Lung (tissue), 12 donors: Measurements from ENCODE around the gene BBS9. TPM values are rescaled to one million over a fixed set of nuclear protein-coding genes. Genes with fewer than 3 reads are reported as not detected.
A peak's percentile ranks its signal among the peaks of the same experiment; 100 is the strongest.
"Not testable (repeated sequence)": the region's sequence is repeated elsewhere in the genome, so short reads cannot be mapped to it uniquely, and the experiment has no call there.

Source experiments
- ATAC-seq: fragments of 200-7000 bp; cut with Tn5 transposase; one replicate; pipeline ENCODE4 v1.9.1; 2020; ENCODE audit warnings: moderate number of reproducible peaks; ENCODE audit not compliant: insufficient read depth, low FRiP score
- DNase-seq, 3 donors: peaks; one replicate each; pipeline ENCODE4 v3.0.0-alpha.2; 2013 to 2017
- H3K27ac ChIP-seq, 2 donors: one replicate each; pipeline ENCODE4 v1.5.1; 2013; ENCODE audit warnings: mild to moderate bottlenecking in 2 of 2, moderate library complexity in 2 of 2, control low read depth in 1 of 2, inconsistent platforms in 1 of 2, low read depth in 1 of 2, low read length in 1 of 2
- H3K27me3 ChIP-seq, 3 donors: one replicate each; pipeline ENCODE4 v1.5.1; 2013; ENCODE audit warnings: low read length in 2 of 3; ENCODE audit not compliant: control insufficient read depth in 3 of 3, insufficient read depth in 3 of 3
- H3K36me3 ChIP-seq, 4 donors: one replicate each; pipeline ENCODE4 v1.5.1; 2013; ENCODE audit warnings: low read length in 4 of 4, mild to moderate bottlenecking in 1 of 4, moderate library complexity in 1 of 4; ENCODE audit not compliant: control insufficient read depth in 4 of 4, insufficient read depth in 4 of 4
- H3K4me1 ChIP-seq, 5 donors: one replicate each; pipeline ENCODE4 v1.5.1; 2013; ENCODE audit warnings: low read length in 5 of 5, mild to moderate bottlenecking in 2 of 5, moderate library complexity in 1 of 5; ENCODE audit not compliant: control insufficient read depth in 5 of 5, insufficient read depth in 5 of 5
- H3K4me3 ChIP-seq: one replicate; pipeline ENCODE4 v1.5.1; 2013; ENCODE audit warnings: mild to moderate bottlenecking, control low read depth, moderate library complexity
- H3K9ac ChIP-seq, 2 donors: one replicate each; pipeline ENCODE4 v1.5.1; 2013; ENCODE audit warnings: low read length in 2 of 2, control low read depth in 1 of 2; ENCODE audit not compliant: insufficient read depth in 1 of 2
- H3K9me3 ChIP-seq, 4 donors: one replicate each; pipeline ENCODE4 v1.5.1; 2013; ENCODE audit warnings: low read length in 3 of 4, mild to moderate bottlenecking in 1 of 4, moderate library complexity in 1 of 4; ENCODE audit not compliant: control insufficient read depth in 4 of 4, insufficient read depth in 3 of 4
- CTCF ChIP-seq: IDR thresholded peaks from 2 replicates; pipeline ENCODE4 v1.5.1; 2012; ENCODE audit warnings: mild to moderate bottlenecking; ENCODE audit errors: control extremely low read depth, extremely low read depth
- WGBS, 2 donors: extraction: QIAGEN DNeasy Blood & Tissue Kit; methylation state at CpG; one replicate each; pipeline ENCODE4 v1.1.7; 2013; 5-methylcytosine and 5-hydroxymethylcytosine counted together
- polyA plus RNA-seq, 2 donors: library from polyadenylated mRNA; stranded (reverse); fragments of 200-250 nt; gene quantifications; one replicate each; pipeline ENCODE4 v1.2.1, GENCODE V29; 2013
- total RNA-seq, 2 donors: library from RNA; depleted of rRNA in 1 of 2; stranded (reverse); fragments of >200 nt in 1 of 2; gene quantifications; one replicate each; pipeline ENCODE4 v1.2.1, GENCODE V29; 2014 to 2021
- donor health status: control.
- donor health status: control.
- donor health status: Bipolar disorder and iron deficiency.
- donor health status: healthy.
- donor health status: DM: yes; HTN: yes; CAD: no.

Gene BBS9
- total and polyA plus RNA-seq, 4 donors = 3.5 to 65.0 (median 15.2) TPM

- Histone ChIP-seq H3K36me3 (peaks cover 0 to 2% (median 0%) of the 10 kb centered on the region in 4 donors), H3K4me3 (no peak overlapping the region), H3K4me1 (peaks cover 0 to 30% (median 4%) of the 10 kb centered on the region in 5 donors), H3K27me3 (no peaks in the 10 kb centered on the region), H3K27ac (no peak overlapping the region), H3K9ac (no peak overlapping the region), H3K9me3 (peaks cover 0 to 1% (median 0%) of the 10 kb centered on the region in 4 donors)
- TF ChIP-seq CTCF = no peak
- DNase-seq (no peak), ATAC-seq (no peak)
These were observed 121.9 kb downstream of the BBS9 start for GRCh38 chr7:33251301-33251700.

GRCh38 chr7:33258491-33258951, 129.2 kb downstream of the BBS9 start:
- no peak overlapping the region for H3K27ac ChIP-seq
- H3K27me3 ChIP-seq = no peaks in the 10 kb centered on the region
- no peak overlapping the region for H3K9ac ChIP-seq
- no peaks in the 10 kb centered on the region for H3K36me3 ChIP-seq
- DNase-seq (peak in 2 of 3 donors; percentile 46 to 80), ATAC-seq (no peak)
- no peak for TF ChIP-seq CTCF
- no peak overlapping the region for H3K4me3 ChIP-seq
- no peaks in the 10 kb centered on the region for H3K9me3 ChIP-seq
- H3K4me1 ChIP-seq = peaks cover 0 to 36% (median 0%) of the 10 kb centered on the region in 5 donors

DNA sequence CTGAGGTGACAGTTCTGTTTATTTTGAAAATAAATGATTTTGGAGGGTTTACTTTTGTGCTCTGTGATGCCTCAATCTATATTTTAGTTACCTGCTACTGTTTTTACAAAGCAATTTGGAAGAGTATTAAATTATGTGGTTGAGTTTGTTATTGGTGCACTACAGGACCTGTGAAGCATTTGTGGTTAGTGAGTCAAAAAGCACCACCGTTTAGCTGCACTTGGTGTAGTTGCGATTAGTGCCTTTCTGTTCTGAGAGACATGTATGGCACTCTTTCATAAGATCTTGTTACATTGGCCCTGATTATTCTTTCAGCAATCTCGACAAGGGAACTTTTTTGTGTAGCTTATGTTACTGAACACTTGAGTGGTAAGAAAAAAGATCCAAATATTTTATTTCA, 132.2 kb downstream of the BBS9 start:
- no peaks in the 10 kb centered on the region for H3K36me3 ChIP-seq
- ATAC-seq (no peak), DNase-seq (no peak)
- no peak for TF ChIP-seq CTCF
- no peak overlapping the region for H3K9ac ChIP-seq
- WGBS, 2 donors = 71 to 84% methylated on average over 3 of the region's 3 CpGs
- no peaks in the 10 kb centered on the region for H3K27me3 ChIP-seq
- no peaks in the 10 kb centered on the region for H3K9me3 ChIP-seq
- no peak overlapping the region for H3K27ac ChIP-seq
- peaks cover 0 to 29% (median 0%) of the 10 kb centered on the region in 5 donors for H3K4me1 ChIP-seq
- no peak overlapping the region for H3K4me3 ChIP-seq

- no peaks in the 10 kb centered on the region for H3K36me3 ChIP-seq
- no peaks in the 10 kb centered on the region for H3K27me3 ChIP-seq
- ATAC-seq = no peak
- no peak overlapping the region for H3K4me3 ChIP-seq
- H3K4me1 ChIP-seq = peaks cover 0 to 25% (median 0%) of the 10 kb centered on the region in 5 donors
- WGBS, 2 donors = 96 to 98% methylated on average over 3 of the region's 3 CpGs
- no peak for TF ChIP-seq CTCF
- no peak overlapping the region for H3K27ac ChIP-seq
- H3K9me3 ChIP-seq = no peaks in the 10 kb centered on the region
- no peak for DNase-seq
- H3K9ac ChIP-seq = no peak overlapping the region
These were observed 133.1 kb downstream of the BBS9 start for GRCh38 chr7:33262476-33262875.

GRCh38 chr7:33271839-33272371, 142.5 kb downstream of the BBS9 start:
- H3K27ac ChIP-seq, H3K4me1 ChIP-seq, H3K36me3 ChIP-seq, DNase-seq, H3K4me3 ChIP-seq, ATAC-seq, H3K9me3 ChIP-seq, H3K9ac ChIP-seq, H3K27me3 ChIP-seq: not testable (repeated sequence)
- 96 to 97% methylated on average over 4 of the region's 4 CpGs for WGBS, 2 donors
